Measurements from ENCODE around the gene C11orf54.

Gene C11orf54

DNA sequence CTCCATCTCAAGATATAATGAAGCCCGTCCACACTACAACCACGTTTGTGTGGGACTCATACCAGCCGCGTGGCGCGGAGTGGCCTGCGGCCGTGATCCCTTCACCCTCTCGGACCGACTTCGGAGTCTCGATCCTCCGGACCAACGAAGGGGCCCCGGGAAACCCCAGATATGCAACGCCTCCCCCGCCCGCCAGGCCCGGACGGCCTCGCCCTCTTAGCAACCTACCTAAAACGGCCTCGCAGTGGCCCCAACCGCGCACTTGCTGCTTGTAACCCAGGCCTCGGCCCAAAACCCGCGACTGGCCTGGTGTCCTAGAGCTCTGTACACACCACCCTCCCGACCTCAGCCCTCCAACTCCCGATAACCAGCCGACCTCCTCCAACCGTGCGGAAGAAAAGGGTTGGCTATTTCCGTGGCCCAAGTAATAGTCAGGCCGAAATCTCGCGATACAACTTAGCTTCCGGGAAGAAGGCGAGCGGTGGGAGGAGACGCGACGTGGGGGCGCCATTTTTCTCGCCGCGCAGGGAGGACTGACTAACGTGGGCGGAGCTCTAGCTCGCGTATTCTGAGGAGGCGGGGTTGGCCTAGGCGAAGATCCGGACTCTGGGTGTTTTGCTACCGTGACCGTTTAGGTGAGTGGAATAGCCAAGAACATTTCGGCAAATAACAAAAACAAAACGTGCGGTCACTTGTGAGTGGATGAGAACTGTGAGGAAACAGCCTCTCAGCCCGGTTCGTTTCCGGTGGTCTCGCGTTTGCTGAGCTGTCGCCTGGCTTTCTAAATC is at the start of gene C11orf54, which contains the start of gene TAF1D:
TSS of gene C11orf54 (plus strand) at position 579 of the 788 bp plus-strand sequence. CDS start 5,722 bp downstream, outside the sequence.
TSS of gene TAF1D (minus strand) at position 402 of the 788 bp plus-strand sequence. CDS start 2,191 bp downstream, outside the sequence.
- DNase-seq, result peak; percentile 93

DNA sequence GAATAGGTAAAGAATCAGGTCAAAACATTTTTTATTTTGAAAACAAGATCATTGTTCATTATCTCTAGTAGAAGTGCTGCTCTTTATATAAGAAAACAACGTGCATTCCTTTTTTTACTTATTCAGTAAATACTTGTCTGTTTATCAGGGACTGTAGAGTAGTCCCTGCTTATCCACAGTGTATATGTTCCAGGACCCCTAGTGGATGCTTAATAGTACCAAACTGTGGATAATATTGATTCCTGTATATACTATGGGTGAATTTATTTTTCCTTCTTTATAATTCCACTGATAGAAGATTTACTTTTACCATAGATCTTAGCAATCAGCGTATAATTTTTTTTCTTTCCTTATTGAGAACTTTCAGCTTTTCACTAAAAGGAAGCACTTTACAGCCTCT is 47.4 kb upstream of the C11orf54 start:
- no peak for DNase-seq

DNA sequence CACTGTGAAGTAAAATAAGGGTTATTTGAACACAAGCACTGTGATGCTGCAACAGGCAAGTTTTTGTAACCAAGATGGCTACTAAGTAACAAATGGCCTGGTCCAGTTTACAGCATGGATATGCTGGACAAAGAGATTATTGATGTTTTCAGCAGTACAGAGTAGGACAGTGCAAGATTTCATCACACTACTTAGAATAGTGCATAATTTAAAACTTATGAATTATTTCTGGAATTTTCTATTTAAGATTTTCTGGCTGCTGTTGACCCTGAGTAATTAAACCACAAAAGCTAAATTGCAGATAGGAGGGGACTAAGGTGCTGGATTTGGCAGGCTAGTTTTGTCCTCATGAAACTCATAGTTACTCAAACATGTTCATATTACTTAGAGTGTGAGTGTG is 46.9 kb upstream of the C11orf54 start:
- DNase-seq, result no peak

DNA sequence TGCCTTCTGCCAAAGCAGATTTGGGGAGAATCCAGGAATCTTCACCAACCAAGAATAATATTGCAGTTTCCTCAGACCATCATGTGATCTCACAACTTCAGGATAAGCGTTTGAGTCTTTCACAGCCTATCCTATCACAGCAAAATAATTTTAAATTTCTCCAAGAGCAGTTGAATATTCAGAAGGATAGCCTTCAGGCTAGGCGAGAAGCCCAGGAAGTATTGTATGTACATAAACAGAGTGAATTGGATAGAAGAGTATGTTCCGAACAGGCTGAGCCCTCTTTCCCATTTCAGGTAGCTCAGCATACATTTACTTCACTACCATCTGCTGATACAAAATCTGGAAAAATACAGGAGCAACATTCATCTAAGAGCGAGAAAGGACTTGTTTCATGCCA is 43.9 kb upstream of the C11orf54 start:
- no peak for DNase-seq

DNA sequence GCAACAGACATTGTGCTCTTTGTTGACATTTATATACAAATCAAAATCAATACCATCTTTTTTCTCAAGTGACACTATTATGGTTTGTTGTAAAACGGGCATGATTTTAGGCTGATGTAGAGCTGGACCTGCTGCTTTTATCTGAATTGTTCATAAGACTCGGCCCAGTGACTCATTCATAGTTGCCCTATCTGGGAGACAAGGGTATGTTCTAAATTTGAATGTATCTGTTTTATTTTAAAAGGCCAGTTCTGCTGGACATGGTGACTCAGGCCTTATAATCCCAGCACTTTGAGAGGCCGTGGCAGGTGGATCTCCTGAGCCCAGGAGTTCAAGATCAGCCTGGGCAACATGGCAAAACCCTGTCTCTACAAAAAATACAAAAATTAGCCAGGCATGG is 40.6 kb upstream of the C11orf54 start:
- DNase-seq, result peak; percentile 28

DNA sequence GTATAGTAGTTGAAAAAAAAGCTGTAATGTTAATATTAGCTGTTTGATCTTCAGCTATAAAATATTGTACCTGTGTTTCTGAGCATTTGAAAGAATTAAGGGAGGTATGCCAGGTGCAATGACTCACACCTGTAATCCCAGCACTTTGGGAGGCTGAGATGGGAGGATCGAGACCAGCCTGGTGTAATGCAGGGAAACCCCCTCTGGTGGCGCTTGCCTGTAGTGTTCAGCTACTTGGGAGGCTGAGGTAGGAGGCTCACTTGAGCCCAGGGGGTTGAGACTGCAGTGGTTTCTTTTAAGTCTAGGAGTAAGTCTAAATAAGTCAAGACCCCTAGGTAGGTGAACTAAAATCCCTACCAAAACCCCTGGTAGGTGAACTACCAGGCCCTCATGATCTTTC is 37.2 kb upstream of the C11orf54 start:
- DNase-seq, result no peak

DNA sequence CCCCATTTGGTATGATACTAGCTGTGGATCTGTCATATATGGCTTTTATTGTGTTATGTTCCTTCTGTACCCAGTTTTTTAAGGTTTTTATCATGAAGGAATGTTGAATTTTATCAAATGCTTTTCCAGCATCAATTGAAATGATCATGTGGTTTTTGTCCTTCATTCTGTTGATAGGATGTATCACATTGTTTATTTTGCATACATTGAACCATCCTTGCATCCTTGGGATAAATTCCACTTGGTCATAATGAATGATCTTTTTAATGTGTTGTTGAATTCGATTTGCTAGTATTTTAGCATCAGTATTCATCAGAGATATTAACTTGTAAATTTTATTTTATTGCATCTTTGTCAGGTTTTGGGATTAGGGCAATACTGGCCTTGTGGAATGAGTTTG is 31.2 kb upstream of the C11orf54 start:
- no peak for DNase-seq

DNA sequence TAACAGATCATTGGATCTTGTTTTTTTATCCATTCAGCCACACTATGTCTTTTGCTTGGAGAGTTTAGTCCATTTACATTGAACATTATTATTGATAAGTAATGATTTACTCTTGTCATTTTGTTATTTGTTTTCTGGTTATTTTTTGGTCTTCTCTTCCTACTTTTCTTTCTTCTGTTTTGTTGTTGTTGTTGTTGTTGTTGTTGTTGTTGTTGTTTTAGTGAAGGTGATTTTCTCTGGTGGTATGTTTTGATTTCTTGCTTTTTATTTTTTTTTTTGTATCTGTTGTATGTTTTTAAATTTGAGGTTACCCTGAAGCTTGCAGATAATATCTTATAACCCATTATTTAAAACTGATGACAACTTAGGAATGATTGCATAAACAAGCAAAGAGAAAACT is 28.8 kb upstream of the C11orf54 start:
- no peak for DNase-seq

DNA sequence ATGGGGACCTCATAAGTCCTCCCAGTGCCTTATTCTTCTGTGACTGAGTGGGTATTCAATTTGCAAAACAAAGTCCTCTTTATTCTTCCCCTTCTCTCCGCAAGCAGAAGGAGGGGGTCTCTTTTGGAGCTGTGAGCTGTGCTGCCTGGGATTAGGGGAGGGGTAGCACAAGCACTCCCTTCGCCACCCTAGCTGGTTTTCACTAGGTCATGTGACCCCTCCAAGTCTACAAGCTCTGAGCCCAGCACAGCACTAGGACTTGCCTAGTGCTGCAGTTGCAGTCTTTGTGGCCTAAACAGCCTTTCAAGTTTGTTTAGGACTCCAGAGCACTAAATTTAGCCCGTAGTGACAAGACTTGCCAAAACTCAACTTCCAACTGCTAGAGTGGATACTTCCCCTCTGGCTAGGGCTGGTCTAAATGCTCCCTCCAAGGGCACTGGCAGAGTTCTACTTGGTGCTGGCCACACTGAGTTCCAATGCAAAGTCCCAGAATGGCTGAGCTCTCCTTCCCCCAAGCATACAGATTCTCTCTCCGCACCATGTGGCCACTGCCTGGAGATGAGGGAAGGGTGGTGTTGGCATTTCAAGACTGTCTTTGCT is 25.6 kb upstream of the C11orf54 start:
- no peak for DNase-seq

DNA sequence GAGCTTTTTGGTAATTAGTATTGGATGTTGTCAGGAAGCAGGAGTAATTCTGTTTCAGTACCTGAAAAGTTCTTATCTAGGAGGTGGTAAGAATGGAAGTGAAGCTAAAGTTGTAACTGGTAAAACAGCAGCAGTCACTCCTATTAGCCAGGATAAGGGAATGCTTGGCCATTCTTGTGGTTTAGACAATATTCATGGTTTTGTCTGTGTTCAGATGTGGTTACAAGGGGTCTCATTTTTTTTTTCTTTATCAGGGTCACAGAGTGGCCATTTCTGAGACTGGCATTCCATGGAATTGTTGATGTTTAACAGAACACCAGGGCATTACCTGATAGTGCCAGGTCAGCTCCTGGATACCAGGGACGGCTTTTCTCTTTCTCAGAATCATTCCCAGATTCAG is 24.0 kb upstream of the C11orf54 start:
- no peak for DNase-seq

DNA sequence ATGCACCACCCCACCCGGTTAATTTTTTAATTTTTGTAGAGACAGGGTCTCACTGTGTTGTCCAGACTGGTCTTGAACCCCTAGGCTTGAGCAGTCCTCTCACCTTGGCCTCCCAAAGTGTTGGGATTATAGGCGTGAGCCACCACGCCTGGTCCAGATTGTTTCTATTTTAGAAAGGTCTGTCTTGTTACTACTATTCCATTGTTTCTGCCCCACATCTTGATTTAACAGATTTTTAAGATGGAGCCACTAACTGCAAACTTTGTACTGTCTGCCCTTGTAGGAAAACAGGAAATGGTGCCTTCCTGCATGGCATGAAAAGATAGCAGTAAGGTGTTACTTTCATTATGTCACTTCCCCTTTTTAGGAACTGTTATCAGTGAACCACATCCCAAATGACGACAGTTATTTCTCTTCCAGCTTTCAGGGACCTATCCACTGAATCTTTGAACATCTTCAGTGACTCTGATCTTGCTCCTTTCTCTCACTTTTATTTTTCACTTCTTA is 23.4 kb upstream of the C11orf54 start:
- peak; percentile 12 for DNase-seq

DNA sequence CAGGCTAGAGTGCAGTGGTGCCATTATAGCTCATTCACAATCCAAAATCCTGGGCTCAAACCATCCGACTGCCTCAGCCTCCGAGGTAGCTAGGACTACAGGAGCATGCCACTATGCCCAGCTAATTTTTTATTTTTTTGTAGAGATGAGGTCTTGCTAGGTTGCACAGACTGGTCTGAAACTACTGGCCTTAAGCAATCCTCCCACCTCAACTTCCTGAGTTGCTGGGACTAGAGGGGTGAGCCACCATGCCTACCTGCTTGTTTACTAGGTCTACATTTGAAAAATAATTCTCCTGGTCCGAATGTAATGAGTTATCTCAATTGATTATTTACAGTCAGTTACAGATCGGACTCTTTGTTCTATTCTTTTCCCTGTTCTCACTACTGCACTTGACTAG is 22.2 kb upstream of the C11orf54 start:
- no peak for DNase-seq

DNA sequence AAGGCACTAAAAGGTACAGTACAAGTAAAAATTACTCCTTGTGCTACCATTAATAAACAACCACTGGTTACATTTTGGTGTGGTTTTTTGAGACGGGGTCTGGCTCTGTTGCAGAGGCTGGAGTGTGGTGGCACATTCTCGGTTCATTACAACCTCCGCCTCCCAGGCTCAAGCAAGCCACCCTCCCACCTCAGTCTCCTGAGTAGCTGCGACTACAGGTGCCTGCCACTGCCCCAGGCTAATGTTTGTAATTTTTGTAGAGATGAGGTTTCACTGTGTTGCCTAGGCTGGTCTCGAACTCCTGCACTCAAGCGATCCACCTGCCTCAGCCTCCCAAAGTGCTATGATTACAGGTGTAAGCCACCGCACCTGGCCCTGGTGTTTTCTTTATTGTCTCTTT is 20.9 kb upstream of the C11orf54 start:
- peak; percentile 10 for DNase-seq

DNA sequence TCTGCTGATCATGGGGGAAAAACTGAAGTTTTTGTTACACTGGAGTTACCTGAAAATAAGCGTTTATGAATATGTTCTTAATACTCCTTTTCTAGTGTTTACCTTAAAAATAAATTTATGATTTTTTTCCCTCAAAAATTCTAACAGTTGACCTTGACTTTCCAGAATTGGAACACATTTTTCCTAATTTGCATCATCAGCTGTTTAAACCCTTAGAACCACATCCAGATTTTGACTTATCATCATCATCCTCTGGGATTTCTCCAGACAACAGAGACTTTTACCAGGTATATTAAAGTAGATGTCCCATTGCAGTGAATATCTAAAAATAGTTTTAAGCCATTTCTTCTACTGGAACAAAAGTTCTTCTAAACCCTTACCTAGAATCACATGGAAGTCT is 17.4 kb upstream of the C11orf54 start:
- no peak for DNase-seq

DNA sequence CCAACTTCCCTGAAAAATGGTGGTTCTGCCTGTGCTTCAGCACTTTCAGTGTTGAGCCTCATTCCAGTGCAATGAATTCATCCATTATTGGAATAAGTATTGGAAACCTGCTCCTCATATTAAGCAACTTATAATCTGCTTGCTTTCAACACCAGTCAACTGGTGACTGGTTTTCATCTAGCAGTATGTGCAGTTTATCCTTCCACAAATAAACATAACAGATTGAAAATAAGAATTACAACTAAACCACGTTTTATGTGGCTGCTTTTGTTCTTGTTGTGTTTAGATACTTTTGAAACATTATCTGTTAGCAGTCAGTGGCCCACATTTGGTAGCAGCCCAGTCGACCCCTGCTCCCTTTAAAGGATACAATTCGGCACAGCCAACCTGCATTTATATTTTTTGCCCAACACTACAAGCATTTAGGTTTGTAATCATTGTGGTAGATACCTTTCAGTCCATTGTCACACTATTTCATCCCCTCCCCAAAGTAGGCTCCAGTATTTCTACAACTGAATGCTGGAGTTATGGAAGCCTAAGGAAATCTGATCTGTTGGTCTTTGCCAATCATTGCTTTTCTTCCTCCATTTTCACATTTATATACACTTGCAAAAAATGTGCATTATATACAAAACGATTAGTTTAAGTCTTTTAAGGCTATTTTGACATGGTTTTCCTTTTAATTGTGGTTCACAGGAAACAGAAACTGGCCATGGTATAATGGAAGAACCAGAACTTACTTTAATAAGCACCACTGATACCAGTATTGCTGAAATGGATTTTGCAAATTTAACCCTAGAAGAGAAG is 13.3 kb upstream of the C11orf54 start:
- DNase-seq, result no peak

DNA sequence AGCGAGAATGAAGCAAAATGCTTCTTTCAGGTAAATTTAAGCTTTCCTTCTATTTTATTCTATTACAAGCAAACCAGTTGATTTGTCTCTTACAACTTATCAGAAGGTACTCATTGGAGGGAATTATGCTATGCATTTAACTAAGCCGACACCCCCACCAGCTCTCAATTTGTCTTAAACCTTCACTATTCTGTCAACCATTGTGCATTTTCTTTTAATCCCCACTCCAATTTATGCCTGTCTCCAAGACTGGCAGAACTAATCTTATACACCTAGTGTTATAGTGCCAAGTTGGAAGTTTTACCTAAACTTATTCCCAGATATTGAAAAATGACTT is 12.7 kb upstream of the C11orf54 start:
- DNase-seq, result no peak

DNA sequence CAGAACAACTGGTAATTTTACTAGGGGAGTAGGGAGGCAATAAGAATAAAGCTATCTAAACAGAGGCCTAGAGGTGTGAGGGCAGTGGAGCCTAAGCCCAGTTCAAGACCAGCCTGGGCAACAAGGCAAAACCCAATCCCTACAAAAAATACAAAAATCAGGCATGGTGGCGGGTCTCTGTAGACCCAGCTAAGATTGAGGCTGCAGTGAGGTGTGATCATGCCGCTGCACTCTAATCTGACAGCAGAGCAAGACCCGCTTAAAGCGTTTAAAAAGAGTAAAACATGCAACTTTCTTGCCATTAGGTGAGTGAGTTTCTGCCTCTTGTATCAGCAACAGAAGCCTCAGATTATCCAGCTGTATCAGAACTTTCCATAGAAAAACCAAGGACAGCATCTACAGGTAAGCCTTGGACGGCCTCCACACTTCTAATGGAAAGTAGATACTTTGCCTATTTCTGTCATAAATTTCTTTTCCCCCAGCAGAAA is 12.3 kb upstream of the C11orf54 start:
- no peak for DNase-seq

DNA sequence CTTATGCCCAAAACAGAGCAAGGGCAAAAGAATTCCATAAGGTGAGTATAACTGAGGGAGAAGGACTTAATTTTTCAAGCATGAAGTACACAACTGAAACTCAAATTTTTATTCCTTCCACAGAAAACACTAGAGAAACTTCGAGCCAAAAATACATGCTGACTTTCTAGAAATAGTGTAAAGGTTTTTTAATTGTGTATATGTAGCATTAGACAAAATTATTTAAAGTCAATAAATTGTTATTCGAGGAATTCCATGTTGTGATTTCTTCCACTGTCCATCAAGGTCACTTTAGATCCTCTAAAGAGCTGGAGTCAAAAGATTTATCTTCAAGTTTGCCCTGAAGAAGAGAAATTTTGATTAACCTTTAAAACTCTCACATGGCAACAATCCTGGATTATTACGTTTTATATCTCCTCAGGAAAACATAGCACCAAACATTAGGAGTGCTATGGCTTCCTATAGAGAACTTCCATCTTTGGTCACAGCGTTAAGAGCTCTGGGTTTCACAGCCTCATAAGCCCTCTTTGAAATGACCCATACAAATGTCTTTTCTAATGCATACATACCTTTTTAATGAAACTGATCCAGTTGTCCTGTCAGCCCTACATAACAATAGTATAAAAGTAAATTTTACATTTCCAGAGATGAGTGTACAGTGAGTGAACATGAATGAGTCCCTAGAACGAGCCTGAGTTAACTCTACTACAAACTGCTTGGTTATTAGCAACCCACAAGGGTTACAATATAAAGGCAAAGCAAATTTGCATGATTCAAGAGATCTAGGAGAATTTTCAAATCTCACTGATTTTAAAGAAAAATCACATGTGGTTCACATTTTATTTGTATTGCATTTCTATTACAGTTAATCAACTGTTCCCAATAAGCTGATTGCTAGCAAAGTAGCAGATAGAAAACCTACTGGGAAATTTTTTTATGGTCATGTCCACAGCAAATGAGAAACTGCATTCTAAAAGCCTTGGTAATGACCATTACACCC is 11.1 kb upstream of the C11orf54 start:
- no peak for DNase-seq

DNA sequence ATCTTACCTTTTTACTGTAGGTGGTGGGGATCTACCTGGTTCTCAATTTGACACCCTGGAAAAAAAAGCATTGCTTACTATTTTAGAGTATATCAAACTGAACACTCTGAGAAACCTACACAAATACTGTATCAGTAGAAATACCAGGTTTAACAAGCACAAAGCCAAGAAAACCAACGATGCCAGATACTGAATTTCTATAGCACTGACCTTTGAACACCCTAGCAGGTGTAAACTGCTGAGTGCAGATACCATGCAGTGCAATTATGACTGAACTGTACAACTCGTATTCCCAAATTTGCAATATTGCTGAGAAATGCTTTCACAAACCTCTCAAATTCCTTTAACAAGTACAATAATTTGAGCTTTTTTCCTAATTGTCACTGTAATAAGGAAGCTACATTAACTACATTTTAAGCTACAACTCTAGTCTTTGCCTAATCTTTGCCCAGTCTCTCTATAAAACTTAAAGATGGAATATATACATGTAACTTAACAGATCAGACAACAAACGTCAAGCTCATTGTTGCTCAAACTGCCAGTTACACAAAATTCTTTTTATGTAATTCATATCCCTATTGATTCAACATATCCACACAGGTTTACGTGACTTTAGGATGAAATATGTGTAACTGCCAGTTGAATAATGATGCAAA is 9.1 kb upstream of the C11orf54 start:
- DNase-seq, result no peak

DNA sequence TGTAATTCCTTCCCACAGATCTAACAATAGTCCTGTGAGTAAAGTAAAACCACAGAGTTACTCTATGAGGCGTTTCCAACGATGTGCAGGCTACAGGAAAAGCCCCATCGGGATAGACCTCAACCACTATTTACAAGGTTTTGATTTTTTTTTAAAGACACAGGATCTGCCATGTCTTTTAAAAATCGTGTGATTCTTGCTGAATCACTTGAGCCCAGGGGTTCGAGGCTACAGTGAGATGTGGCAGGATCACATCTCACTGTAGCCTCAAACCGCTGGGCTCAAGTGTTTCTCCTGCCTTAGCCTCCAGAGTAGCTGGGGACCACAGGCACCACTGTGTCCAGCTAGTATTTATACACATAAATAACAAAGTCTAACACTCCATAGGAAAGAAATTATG is 8.0 kb upstream of the C11orf54 start:
- no peak for DNase-seq

DNA sequence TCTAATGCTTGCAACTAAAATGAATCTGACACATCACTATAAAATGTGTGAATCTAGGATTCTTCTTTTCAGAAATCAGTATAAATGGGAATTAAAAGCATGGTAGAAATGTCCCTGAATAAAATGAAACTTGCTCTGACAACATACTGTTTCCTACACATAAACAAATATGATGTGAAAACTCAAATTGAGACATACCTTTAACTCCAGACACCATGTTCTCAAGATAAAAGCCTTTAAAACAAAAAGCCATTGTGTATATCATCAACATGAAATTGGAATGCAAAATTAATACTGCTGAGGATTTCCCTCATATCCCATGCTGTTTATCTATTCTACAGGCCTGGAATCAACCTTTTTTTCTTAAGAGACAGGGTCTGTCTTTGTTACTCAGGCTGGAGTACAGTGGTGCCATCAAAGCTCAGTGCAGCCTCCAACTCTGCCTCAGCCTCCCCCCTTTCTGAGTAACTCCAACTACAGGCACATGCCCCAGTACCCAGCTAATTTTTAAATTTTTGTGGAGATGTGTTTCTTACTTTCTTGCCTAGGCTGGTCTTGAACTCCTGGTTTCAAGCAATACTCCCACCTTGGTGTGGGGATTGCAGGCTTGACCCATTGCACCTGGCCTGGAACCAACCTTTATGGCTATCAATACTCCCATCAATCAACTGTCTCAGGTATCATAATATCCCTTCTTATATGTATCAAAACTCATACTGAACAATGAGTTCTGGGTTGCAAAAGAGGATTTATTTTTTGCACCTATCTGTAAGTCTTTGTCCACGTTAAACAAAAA is 6.8 kb upstream of the C11orf54 start:
- DNase-seq, result no peak
